Small intestine (tissue), 7 donors: ENCODE data around the gene SYT2. TPM values are rescaled to one million over a fixed set of nuclear protein-coding genes. Genes with fewer than 3 reads are reported as not detected.
A peak's percentile ranks its signal among the peaks of the same experiment; 100 is the strongest.
"Not testable (repeated sequence)": the region's sequence is repeated elsewhere in the genome, so short reads cannot be mapped to it uniquely, and the experiment has no call there.

ENCODE experiments used
- DNase-seq, 2 donors: peaks; one replicate each; pipeline versions ENCODE4 v3.0.0 to v3.0.0-alpha.2; 2013
- FAIRE-seq: peaks from 2 replicates; lab custom pipeline; 2012; peaks lifted over from hg19 to GRCh38; lab: Jason Lieb, UNC
- H3K27ac ChIP-seq, 3 donors: one replicate each; pipeline ENCODE4 v1.5.1; 2013; ENCODE audit warnings: low read length in 2 of 3, mild to moderate bottlenecking in 2 of 3, control low read depth in 1 of 3, inconsistent platforms in 1 of 3, low read depth in 1 of 3, moderate library complexity in 1 of 3
- H3K27me3 ChIP-seq, 3 donors: one replicate each; pipeline ENCODE4 v1.6.1; 2013; ENCODE audit warnings: low read length in 3 of 3, inconsistent platforms in 1 of 3; ENCODE audit not compliant: control insufficient read depth in 3 of 3, insufficient read depth in 3 of 3
- H3K36me3 ChIP-seq, 3 donors: one replicate each; pipeline ENCODE4 v1.6.1; 2013; ENCODE audit warnings: low read length in 3 of 3, inconsistent platforms in 1 of 3, low read depth in 1 of 3, mild to moderate bottlenecking in 1 of 3, moderate library complexity in 1 of 3; ENCODE audit not compliant: control insufficient read depth in 3 of 3, insufficient read depth in 2 of 3
- H3K4me1 ChIP-seq, 3 donors: one replicate each; pipeline ENCODE4 v1.6.1; 2013; ENCODE audit warnings: low read length in 2 of 3, inconsistent platforms in 1 of 3, low read depth in 1 of 3, mild to moderate bottlenecking in 1 of 3, moderate library complexity in 1 of 3; ENCODE audit not compliant: control insufficient read depth in 3 of 3, insufficient read depth in 2 of 3
- H3K4me3 ChIP-seq, 3 donors: one replicate each; pipeline ENCODE4 v1.5.1; 2013; ENCODE audit warnings: low read length in 3 of 3, control low read depth in 1 of 3, inconsistent platforms in 1 of 3, low read depth in 1 of 3, mild to moderate bottlenecking in 1 of 3, moderate library complexity in 1 of 3
- H3K9me3 ChIP-seq, 2 donors: one replicate each; pipeline ENCODE4 v1.6.1; 2013; ENCODE audit warnings: low read depth in 1 of 2, low read length in 1 of 2; ENCODE audit not compliant: control insufficient read depth in 2 of 2, insufficient read depth in 1 of 2
- WGBS, 3 donors: extraction: QIAGEN DNeasy Blood & Tissue Kit; methylation state at CpG; one replicate each; pipeline ENCODE4 v1.1.7; 2013; 5-methylcytosine and 5-hydroxymethylcytosine counted together
- polyA plus RNA-seq, 4 donors: library from polyadenylated mRNA; stranded (reverse) in 3 of 4; unstranded in 1 of 4; fragments of 200-250 nt in 3 of 4; fragments of 120-200 nt in 1 of 4; gene quantifications; one replicate each; pipeline versions ENCODE4 v1.2.1 to v1.2.3, GENCODE V29; 2013
- donor health status: healthy with polysubstance abuse.
- donor health status: control.
- donor health status: control.
- donor health status: Bipolar disorder and iron deficiency.
- donor health status: healthy.

Gene SYT2
- polyA plus RNA-seq, 4 donors = 0.03 to 1.8 TPM; not detected in 2

DNA sequence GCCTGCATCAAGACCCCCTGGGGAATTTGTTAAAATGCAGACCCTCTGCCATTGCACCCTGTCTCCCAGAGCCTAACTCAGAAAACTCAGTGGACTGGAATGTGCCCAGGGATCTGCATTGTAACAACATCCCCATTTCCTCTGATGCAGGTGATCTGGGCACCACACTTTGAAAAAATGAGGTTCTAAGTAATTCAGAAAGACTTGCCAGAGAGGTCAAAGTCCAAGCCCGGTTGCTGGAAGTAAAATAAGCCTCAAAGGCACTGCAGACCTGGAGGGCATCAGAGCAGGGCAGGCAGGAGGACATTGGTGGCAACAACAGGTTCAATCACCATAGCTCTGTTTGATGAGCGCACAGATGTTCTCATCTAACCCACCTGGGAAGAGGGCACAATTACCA is 90.7 kb downstream of the SYT2 start:
- 58 to 80% (median 58%) methylated on average over 2 of the region's 2 CpGs for WGBS, 3 donors
- no peak for FAIRE-seq
- no peak overlapping the region for H3K27ac ChIP-seq
- no peaks in the 10 kb centered on the region for H3K9me3 ChIP-seq
- peaks cover 0 to 17% (median 0%) of the 10 kb centered on the region in 3 donors for H3K4me1 ChIP-seq
- peak; percentile 46 to 48 for DNase-seq
- no peak overlapping the region for H3K4me3 ChIP-seq
- peaks cover 0 to 5% (median 0%) of the 10 kb centered on the region in 3 donors for H3K36me3 ChIP-seq
- H3K27me3 ChIP-seq = no peaks in the 10 kb centered on the region

DNA sequence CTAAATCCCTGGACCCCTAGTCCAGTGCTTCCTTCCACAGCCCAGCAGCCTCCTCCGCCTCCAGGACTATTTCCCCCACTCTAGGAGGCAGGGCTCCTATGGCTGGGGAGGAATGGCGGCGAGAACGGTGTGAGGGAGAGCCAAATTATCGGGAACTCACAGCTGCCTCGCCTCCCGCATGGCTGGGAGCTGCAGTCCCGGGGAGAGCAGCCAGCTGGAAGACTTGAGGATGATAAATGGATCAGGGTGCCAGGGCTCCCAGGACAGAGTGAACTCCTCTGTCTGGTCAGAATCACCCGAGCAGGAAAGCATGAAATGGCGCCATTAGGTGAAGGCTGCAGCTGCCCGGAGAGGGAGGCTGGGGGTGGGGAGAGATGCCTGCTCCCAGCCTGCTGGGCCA is 91.2 kb downstream of the SYT2 start:
- WGBS, 3 donors = 66 to 86% (median 77%) methylated on average over 11 of the region's 11 CpGs

DNA sequence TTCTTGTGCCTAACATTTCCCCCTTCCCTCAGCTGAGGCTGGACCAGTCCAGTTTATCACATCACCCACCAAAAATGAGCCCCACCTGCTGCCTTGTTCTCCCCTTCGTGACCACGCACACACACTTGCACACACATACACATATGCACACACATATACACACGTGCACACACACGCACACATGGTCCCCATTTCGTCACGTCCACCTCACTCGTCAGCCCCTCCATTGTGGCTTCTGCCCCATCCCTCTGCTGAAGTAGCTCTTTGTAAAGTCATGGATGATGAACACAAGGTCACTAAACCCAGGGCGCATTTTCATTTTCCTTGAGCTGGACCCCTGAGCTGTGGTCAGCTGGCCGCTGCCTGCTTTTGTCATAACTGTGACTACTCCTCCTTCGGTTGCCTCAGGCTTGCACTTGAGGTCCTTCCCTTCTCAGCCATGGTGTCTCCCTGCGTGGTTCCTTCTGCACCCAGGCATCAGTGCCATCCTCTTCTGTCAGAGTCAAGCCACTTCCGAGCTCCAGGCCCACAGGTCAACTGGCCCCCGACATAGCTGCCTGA is 93.8 kb downstream of the SYT2 start:
- Histone ChIP-seq H3K36me3 (peaks cover 0 to 2% (median 0%) of the 10 kb centered on the region in 3 donors), H3K4me3 (no peak overlapping the region), H3K27ac (no peak overlapping the region), H3K27me3 (no peaks in the 10 kb centered on the region), H3K9me3 (no peaks in the 10 kb centered on the region), H3K4me1 (peaks cover 0 to 17% (median 0%) of the 10 kb centered on the region in 3 donors)
- 79 to 91% (median 87%) methylated on average over 13 of the region's 13 CpGs for WGBS, 3 donors
- FAIRE-seq = no peak
- no peak for DNase-seq

More for the DNA sequence above, 91.2 kb downstream of the SYT2 start:
- not testable (repeated sequence) for DNase-seq, H3K4me3 ChIP-seq, H3K27ac ChIP-seq, H3K9me3 ChIP-seq, H3K36me3 ChIP-seq, FAIRE-seq, H3K27me3 ChIP-seq
- peaks cover 0 to 17% (median 0%) of the 10 kb centered on the region in 3 donors for H3K4me1 ChIP-seq

DNA sequence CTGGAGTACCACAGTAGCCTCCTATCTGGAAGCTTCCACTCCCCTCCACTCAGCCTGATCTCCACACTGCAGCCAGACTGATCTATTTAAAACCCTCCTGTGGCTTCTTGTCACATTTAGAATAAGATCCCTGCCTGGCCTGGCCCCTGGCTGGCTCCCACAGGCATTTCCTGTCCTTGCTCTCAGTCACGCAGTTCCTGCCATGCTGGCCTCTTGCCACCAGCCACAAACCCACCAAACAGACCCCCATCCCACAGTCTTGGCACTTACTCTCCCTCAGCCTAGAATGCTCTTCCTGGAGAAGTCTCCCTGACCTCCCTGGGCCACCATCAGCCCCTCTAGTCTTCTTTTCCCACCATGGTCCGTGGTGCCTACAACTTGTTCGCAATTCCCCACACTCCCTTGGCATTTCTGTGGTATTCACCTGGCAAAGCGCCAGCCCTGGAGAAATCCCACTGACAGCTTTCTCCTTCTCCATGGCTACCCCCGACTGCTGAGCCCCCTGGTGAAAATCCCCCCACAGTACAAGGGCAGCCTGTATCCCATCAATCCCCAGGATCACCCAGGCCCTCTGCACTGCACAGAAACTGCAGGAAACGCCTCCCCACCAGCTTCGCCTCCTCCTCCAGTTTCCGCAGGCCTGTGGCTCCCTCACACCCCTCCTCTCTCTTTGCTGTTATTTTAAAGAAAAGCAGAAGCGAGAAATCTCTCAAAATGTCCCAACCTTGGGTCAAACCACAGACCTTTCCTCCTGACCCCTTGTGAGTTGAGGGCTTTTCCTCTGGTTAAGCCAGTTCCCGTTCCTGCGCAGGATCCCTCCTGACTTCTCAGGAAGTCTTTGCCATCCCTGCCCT is 94.5 kb downstream of the SYT2 start:
- Histone ChIP-seq H3K27me3 (no peaks in the 10 kb centered on the region), H3K4me3 (no peak overlapping the region), H3K27ac (peak overlapping the region in 2 of 3 donors; percentile 31 to 59), H3K36me3 (peaks cover 0 to 2% (median 0%) of the 10 kb centered on the region in 3 donors), H3K4me1 (peaks cover 0 to 17% (median 0%) of the 10 kb centered on the region in 3 donors), H3K9me3 (no peaks in the 10 kb centered on the region)
- 39 to 76% (median 73%) methylated on average over 11 of the region's 11 CpGs for WGBS, 3 donors
- DNase-seq = no peak
- FAIRE-seq = no peak

GRCh38 chr1:202615208-202615500 is 95.1 kb downstream of the SYT2 start:
- not testable (repeated sequence) for DNase-seq, H3K36me3 ChIP-seq, H3K9me3 ChIP-seq, FAIRE-seq, H3K4me3 ChIP-seq, H3K27me3 ChIP-seq
- Histone ChIP-seq H3K27ac (peak overlapping the region in 2 of 3 donors; percentile 31 to 59), H3K4me1 (peaks cover 0 to 17% (median 0%) of the 10 kb centered on the region in 3 donors)
- WGBS, 3 donors = 56 to 91% (median 90%) methylated on average over 1 of the region's 1 CpG

- peaks cover 0 to 17% (median 0%) of the 10 kb centered on the region in 3 donors for H3K4me1 ChIP-seq
- H3K36me3 ChIP-seq, H3K27me3 ChIP-seq, DNase-seq, H3K9me3 ChIP-seq, H3K4me3 ChIP-seq, FAIRE-seq: not testable (repeated sequence)
- peak overlapping the region in 1 of 3 donors; percentile 12 for H3K27ac ChIP-seq
- WGBS, 3 donors = 66 to 88% (median 85%) methylated on average over 11 of the region's 11 CpGs
Observed at GRCh38 chr1:202614363-202615207, 95.7 kb downstream of the SYT2 start.

- FAIRE-seq = no peak
- WGBS, 3 donors = 93 to 96% (median 94%) methylated on average over 4 of the region's 4 CpGs
- Histone ChIP-seq H3K4me3 (no peak overlapping the region), H3K27ac (no peak overlapping the region), H3K4me1 (peaks cover 0 to 15% (median 0%) of the 10 kb centered on the region in 3 donors), H3K36me3 (peaks cover 0 to 2% (median 0%) of the 10 kb centered on the region in 3 donors), H3K27me3 (no peaks in the 10 kb centered on the region), H3K9me3 (no peaks in the 10 kb centered on the region)
- DNase-seq = no peak
Observed at GRCh38 chr1:202613571-202613970, 96.7 kb downstream of the SYT2 start.

GRCh38 chr1:202612036-202612435 is 98.2 kb downstream of the SYT2 start:
- not testable (repeated sequence) for FAIRE-seq, H3K27me3 ChIP-seq, H3K9me3 ChIP-seq, H3K36me3 ChIP-seq, H3K4me3 ChIP-seq, H3K27ac ChIP-seq, DNase-seq
- peaks cover 0 to 11% (median 0%) of the 10 kb centered on the region in 3 donors for H3K4me1 ChIP-seq
- 95 to 97% (median 96%) methylated on average over 3 of the region's 3 CpGs for WGBS, 3 donors
